NT2/D1 (cell line): ENCODE data around the gene C5orf24.

Experiments
- DNase-seq: peaks from one replicate; pipeline ENCODE4 v3.0.0-alpha.2; 2011; ENCODE audit warnings: low read depth, low spot score
- H3K27me3 ChIP-seq: 2 replicates; pipeline ENCODE4 v1.6.0; 2011; ENCODE audit warnings: mild to moderate bottlenecking; ENCODE audit not compliant: insufficient read length, insufficient read depth
- H3K36me3 ChIP-seq: 2 replicates; pipeline ENCODE4 v1.6.1; 2011; ENCODE audit warnings: mild to moderate bottlenecking, low read length, mixed read lengths; ENCODE audit not compliant: insufficient read depth, insufficient read length
- H3K4me1 ChIP-seq: 2 replicates; pipeline ENCODE4 v1.5.1; 2011; ENCODE audit not compliant: insufficient read depth, insufficient read length
- H3K4me3 ChIP-seq: 2 replicates; pipeline ENCODE4 v1.5.1; 2011; ENCODE audit warnings: low read depth; ENCODE audit not compliant: insufficient read length
- H3K9ac ChIP-seq: 2 replicates; pipeline ENCODE4 v1.6.0; 2011; ENCODE audit warnings: low read depth; ENCODE audit not compliant: insufficient read length
- H3K9me3 ChIP-seq: 2 replicates; pipeline ENCODE4 v1.5.1; 2011; ENCODE audit warnings: mild to moderate bottlenecking, low read length; ENCODE audit not compliant: insufficient read depth
- SUZ12 ChIP-seq: IDR thresholded peaks from 2 replicates; pipeline ENCODE4 v1.6.1; 2011; ENCODE audit not compliant: insufficient read length, insufficient read depth; ENCODE audit errors: extremely low read depth
- YY1 ChIP-seq: IDR thresholded peaks from 2 replicates; pipeline ENCODE4 v1.6.1; 2011; ENCODE audit not compliant: insufficient read length, insufficient read depth
- ZNF274 ChIP-seq: IDR thresholded peaks from 2 replicates; pipeline ENCODE4 v1.6.1; 2011; ENCODE audit warnings: mild to moderate bottlenecking, low read depth, low read length

Gene C5orf24

GRCh38 chr5:134887593-134888159 is 41.9 kb downstream of the C5orf24 start:
- DNase-seq = no peak
- Histone ChIP-seq H3K9me3 (no peaks in the 10 kb centered on the region), H3K4me1 (no peaks in the 10 kb centered on the region), H3K4me3 (no peak overlapping the region), H3K9ac (no peak overlapping the region), H3K27me3 (no peaks in the 10 kb centered on the region), H3K36me3 (peaks cover 3% of the 10 kb centered on the region)
- TF ChIP-seq YY1 = no peak
- no peak for TF ChIP-seq ZNF274
- TF ChIP-seq SUZ12 = no peak

GRCh38 chr5:134889335-134889734 is 43.6 kb downstream of the C5orf24 start:
- DNase-seq = no peak
- Histone ChIP-seq H3K4me1 (no peaks in the 10 kb centered on the region), H3K9me3 (no peaks in the 10 kb centered on the region), H3K27me3 (no peaks in the 10 kb centered on the region), H3K36me3 (peaks cover 10% of the 10 kb centered on the region), H3K4me3 (no peak overlapping the region), H3K9ac (no peak overlapping the region)
- TF ChIP-seq YY1 (no peak), SUZ12 (no peak), ZNF274 (no peak)

- no peak for TF ChIP-seq ZNF274
- no peak for TF ChIP-seq YY1
- no peak for TF ChIP-seq SUZ12
- Histone ChIP-seq H3K4me1 (no peaks in the 10 kb centered on the region), H3K4me3 (no peak overlapping the region), H3K27me3 (no peaks in the 10 kb centered on the region), H3K9me3 (no peaks in the 10 kb centered on the region), H3K9ac (no peak overlapping the region), H3K36me3 (peaks cover 10% of the 10 kb centered on the region)
- no peak for DNase-seq
Measured at GRCh38 chr5:134891473-134891872, 45.7 kb downstream of the C5orf24 start.

DNA sequence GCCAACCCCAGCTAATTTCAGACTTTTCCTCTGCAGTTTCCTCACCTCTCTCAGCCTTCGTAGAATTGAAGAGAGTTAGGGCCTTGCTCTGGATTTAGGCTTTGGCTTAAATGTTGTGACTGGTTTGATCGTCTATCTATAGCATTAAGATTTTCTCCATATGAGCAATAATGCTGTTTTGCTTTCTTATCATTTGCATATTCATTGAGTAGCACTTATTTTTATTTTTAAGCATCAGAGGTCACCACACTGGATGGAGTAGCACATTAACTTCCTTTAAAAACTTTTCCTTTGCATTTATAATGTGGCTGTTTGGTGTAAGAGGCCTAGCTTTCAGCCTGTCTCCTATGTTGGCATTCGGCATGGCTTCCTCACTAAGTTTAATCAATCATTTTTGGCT is 46.5 kb downstream of the C5orf24 start:
- peaks cover 10% of the 10 kb centered on the region for H3K36me3 ChIP-seq
- no peak overlapping the region for H3K4me3 ChIP-seq
- no peaks in the 10 kb centered on the region for H3K4me1 ChIP-seq
- TF ChIP-seq ZNF274 (no peak), SUZ12 (no peak), YY1 (no peak)
- H3K27me3 ChIP-seq = no peaks in the 10 kb centered on the region
- H3K9me3 ChIP-seq = no peaks in the 10 kb centered on the region
- DNase-seq = no peak
- no peak overlapping the region for H3K9ac ChIP-seq

- Histone ChIP-seq H3K9me3 (no peaks in the 10 kb centered on the region), H3K9ac (no peak overlapping the region), H3K36me3 (peaks cover 7% of the 10 kb centered on the region), H3K27me3 (no peaks in the 10 kb centered on the region), H3K4me3 (no peak overlapping the region), H3K4me1 (no peaks in the 10 kb centered on the region)
- DNase-seq = no peak
- TF ChIP-seq YY1 = no peak
- no peak for TF ChIP-seq SUZ12
- no peak for TF ChIP-seq ZNF274
Measured at GRCh38 chr5:134892926-134893325, 47.2 kb downstream of the C5orf24 start.

DNA sequence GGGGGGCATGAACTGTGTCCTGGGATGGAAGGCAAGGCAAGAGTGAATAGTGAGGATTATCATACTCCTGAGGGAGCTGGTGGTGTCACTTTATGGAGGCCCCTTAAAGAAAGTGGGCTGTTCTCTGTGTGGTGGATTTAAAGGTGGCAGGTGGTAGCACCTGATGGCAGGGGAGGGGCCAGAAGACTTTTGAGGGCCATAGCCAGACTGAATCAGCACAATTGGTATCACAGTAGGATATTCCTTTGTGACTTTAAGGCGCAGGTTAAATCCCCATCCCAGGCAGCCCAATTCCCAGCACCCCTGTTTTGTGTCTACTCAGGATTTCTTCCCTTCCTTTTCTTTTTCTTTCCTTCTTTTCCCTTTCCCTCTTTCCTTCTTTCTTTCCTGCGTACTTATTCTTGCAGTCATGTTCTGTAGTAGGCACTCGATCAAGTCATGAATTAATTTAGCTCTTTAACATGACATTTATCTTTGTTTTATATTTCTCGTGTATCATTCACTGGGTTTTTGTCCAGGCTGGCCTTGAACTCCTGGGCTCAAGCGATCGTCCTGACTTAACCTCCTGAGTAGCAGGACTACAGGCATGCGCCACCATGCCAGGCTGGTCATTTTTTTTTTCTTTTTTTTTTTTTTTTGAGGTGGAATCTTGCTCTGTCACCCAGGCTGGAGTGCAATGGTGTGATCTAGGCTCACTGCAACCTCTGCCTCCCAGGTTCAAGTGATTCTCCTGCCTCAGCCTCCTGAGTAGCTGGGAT is 48.2 kb downstream of the C5orf24 start:
- TF ChIP-seq YY1 = no peak
- TF ChIP-seq ZNF274 = no peak
- TF ChIP-seq SUZ12 = no peak
- no peaks in the 10 kb centered on the region for H3K9me3 ChIP-seq
- H3K36me3 ChIP-seq = peaks cover 7% of the 10 kb centered on the region
- H3K4me1 ChIP-seq = no peaks in the 10 kb centered on the region
- H3K4me3 ChIP-seq = no peak overlapping the region
- no peak for DNase-seq
- no peak overlapping the region for H3K9ac ChIP-seq
- H3K27me3 ChIP-seq = no peaks in the 10 kb centered on the region

DNA sequence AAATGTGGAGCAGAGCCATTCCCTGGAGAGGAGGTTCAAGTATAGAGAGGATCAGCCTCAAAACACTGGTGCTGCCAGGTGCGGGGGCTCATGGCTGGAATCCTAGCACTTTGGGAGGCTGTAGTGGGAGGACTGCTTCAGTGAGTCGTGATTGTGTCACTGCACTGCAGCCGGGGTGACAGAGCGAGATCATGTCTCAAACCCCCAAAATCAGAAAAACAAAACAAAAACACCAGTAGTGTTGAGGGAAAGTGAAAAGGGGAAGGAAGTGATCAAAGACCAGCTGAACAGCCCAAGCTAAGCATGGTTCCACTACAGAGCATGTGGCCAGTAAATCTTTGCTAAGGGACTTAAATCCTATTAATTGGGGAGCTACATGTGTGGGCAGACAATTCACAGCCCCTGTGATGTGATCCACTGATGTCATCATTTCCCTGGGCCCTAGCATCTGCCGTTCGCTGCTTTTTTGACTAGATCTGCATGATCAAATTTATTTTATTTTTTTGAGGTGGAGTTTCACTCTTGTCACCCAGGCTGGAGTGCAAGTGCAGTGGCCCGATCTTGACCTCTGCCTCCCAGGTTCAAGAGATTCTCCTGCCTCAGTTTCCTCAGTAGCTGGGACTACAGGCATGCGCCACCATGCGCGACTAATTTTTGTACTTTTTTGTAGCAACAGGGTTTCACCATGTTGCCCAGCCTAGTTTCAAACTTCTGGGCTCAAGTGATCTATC is 56.5 kb downstream of the C5orf24 start:
- DNase-seq = no peak
- Histone ChIP-seq H3K4me1 (no peaks in the 10 kb centered on the region), H3K4me3 (no peak overlapping the region), H3K9ac (no peak overlapping the region), H3K36me3 (peaks cover 4% of the 10 kb centered on the region), H3K9me3 (no peaks in the 10 kb centered on the region), H3K27me3 (no peaks in the 10 kb centered on the region)
- TF ChIP-seq YY1 = no peak
- no peak for TF ChIP-seq SUZ12
- TF ChIP-seq ZNF274 = no peak
